Measurements from ENCODE around the gene TACSTD2. TPM values are rescaled to one million over a fixed set of nuclear protein-coding genes. Genes with fewer than 3 reads are reported as not detected.
"Not testable (repeated sequence)": the region's sequence is repeated elsewhere in the genome, so short reads cannot be mapped to it uniquely, and the experiment has no call there.

Gene TACSTD2
- total and polyA plus RNA-seq, 2 donors: 40.6 to 89.6 TPM

- no peak overlapping the region for H3K27ac ChIP-seq (ENCODE audit: low read depth)
- DNase-seq (ENCODE audit: extremely low spot score): no peak
- WGBS: 69% methylated on average over 1 of the region's 1 CpG
Observed at GRCh38 chr1:58583496-58583895, 6.4 kb upstream of the TACSTD2 start.

GRCh38 chr1:58582143-58582542 lies 5.1 kb upstream of the TACSTD2 start:
- WGBS: 85% methylated on average over 1 of the region's 1 CpG
- not testable (repeated sequence) for H3K4me3 ChIP-seq (ENCODE audit: low read depth, low read length); H3K27ac ChIP-seq (ENCODE audit: low read depth); H3K36me3 ChIP-seq (ENCODE audit: insufficient read depth); H3K4me1 ChIP-seq (ENCODE audit: insufficient read depth); DNase-seq (ENCODE audit: extremely low spot score)

More at GRCh38 chr1:58583496-58583895, 6.4 kb upstream of the TACSTD2 start:
- H3K4me1 ChIP-seq (ENCODE audit: insufficient read depth): no peaks in the 10 kb centered on the region
- no peak overlapping the region for H3K4me3 ChIP-seq (ENCODE audit: low read depth, low read length)
- no peaks in the 10 kb centered on the region for H3K36me3 ChIP-seq (ENCODE audit: insufficient read depth)

DNA sequence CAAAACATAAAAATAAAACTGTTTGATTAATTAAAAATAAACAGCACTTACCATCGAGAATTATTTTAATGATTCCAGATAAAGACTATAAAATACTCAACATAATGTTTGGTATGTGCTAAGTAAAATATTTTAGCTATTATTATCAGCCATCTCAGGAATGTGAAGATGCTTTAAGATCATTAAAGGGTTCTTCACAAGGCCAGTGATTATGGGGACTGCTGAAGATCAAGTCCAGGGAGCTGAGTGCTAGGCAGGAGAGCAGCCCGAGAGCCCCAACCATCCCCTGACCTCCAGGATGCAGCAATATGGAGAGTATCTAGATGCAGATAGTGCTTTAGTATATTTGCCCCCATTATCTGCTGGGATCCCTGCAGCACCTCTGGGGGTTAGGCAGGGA lies 4.6 kb upstream of the TACSTD2 start:
- Histone ChIP-seq H3K4me3 (ENCODE audit: low read depth, low read length) (no peak overlapping the region), H3K27ac (ENCODE audit: low read depth) (no peak overlapping the region), H3K4me1 (ENCODE audit: insufficient read depth) (no peaks in the 10 kb centered on the region), H3K36me3 (ENCODE audit: insufficient read depth) (no peaks in the 10 kb centered on the region)
- WGBS: 65% methylated on average over 2 of the region's 2 CpGs
- DNase-seq (ENCODE audit: extremely low spot score): no peak

- Histone ChIP-seq H3K4me3 (ENCODE audit: low read depth, low read length) (no peak overlapping the region), H3K27ac (ENCODE audit: low read depth) (no peak overlapping the region), H3K4me1 (ENCODE audit: insufficient read depth) (no peaks in the 10 kb centered on the region), H3K36me3 (ENCODE audit: insufficient read depth) (no peaks in the 10 kb centered on the region)
- DNase-seq (ENCODE audit: extremely low spot score): no peak
- 28% methylated on average over 1 of the region's 1 CpG for WGBS
Observed at GRCh38 chr1:58580186-58580585, 3.1 kb upstream of the TACSTD2 start.

DNA sequence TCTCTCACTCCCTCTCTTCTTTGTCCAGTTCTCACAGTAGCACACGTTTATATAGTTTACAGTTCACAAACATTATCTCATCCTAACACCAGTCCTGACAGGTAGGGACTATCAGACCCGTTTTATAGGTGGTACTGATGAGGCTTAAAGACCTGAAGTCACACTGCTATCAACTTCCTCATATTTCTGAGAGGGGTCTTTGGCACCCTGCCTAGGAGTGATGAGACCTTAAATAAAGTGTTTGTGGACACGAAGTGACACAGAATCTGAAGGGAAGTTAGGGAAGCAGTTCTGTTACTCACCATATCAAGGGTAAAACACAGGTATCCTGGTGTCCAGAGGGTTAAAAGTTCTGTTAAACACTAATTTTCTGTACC lies 590 bp upstream of the TACSTD2 start:
- no peak for DNase-seq (ENCODE audit: extremely low spot score)
- Histone ChIP-seq H3K4me3 (ENCODE audit: low read depth, low read length) (peak overlapping the region; percentile 47), H3K4me1 (ENCODE audit: insufficient read depth) (peaks cover 3% of the 10 kb centered on the region), H3K36me3 (ENCODE audit: insufficient read depth) (no peaks in the 10 kb centered on the region), H3K27ac (ENCODE audit: low read depth) (peak overlapping the region; percentile 52)
- 19% methylated on average over 3 of the region's 3 CpGs for WGBS

- 5% methylated on average over 43 of the region's 43 CpGs for WGBS
- no peaks in the 10 kb centered on the region for H3K36me3 ChIP-seq (ENCODE audit: insufficient read depth)
- peak overlapping the region; percentile 88 for H3K27ac ChIP-seq (ENCODE audit: low read depth)
- H3K4me3 ChIP-seq (ENCODE audit: low read depth, low read length): peak overlapping the region; percentile 47
- no peak for DNase-seq (ENCODE audit: extremely low spot score)
- peaks cover 3% of the 10 kb centered on the region for H3K4me1 ChIP-seq (ENCODE audit: insufficient read depth)
Observed at GRCh38 chr1:58576325-58576726, 726 bp downstream of the TACSTD2 start.

- 41% methylated on average over 32 of the region's 32 CpGs for WGBS
- H3K36me3 ChIP-seq (ENCODE audit: insufficient read depth): no peaks in the 10 kb centered on the region
- H3K4me1 ChIP-seq (ENCODE audit: insufficient read depth): peaks cover 3% of the 10 kb centered on the region
- no peak for DNase-seq (ENCODE audit: extremely low spot score)
- peak overlapping the region; percentile 88 for H3K27ac ChIP-seq (ENCODE audit: low read depth)
- H3K4me3 ChIP-seq (ENCODE audit: low read depth, low read length): peak overlapping the region; percentile 47
Observed at GRCh38 chr1:58575551-58576324, 1.3 kb downstream of the TACSTD2 start.

DNA sequence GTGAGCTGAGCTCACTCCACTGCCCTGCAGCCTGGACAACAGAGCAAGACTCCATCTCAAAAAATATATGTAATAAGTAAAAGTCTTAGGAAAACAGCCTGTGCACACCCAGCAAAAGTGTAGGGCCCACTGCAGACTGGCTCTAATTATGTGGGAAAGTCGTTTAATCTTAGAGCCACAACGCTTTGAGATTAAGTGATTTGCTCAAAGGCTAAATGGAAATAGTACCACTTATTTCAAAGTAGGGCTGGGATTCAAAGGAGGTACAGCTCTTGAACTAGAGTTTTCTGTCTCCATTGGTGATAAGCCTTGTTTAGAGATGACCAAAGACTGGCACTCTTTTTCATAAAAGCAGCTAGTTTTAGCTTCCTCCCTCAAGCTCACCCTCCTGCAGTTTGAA lies 2.2 kb downstream of the TACSTD2 start:
- Histone ChIP-seq H3K4me1 (ENCODE audit: insufficient read depth) (peaks cover 3% of the 10 kb centered on the region), H3K4me3 (ENCODE audit: low read depth, low read length) (peak overlapping the region; percentile 18), H3K27ac (ENCODE audit: low read depth) (no peak overlapping the region), H3K36me3 (ENCODE audit: insufficient read depth) (no peaks in the 10 kb centered on the region)
- 80% methylated on average over 2 of the region's 2 CpGs for WGBS
- DNase-seq (ENCODE audit: extremely low spot score): no peak

- no peaks in the 10 kb centered on the region for H3K36me3 ChIP-seq (ENCODE audit: insufficient read depth)
- peaks cover 3% of the 10 kb centered on the region for H3K4me1 ChIP-seq (ENCODE audit: insufficient read depth)
- no peak overlapping the region for H3K27ac ChIP-seq (ENCODE audit: low read depth)
- no peak overlapping the region for H3K4me3 ChIP-seq (ENCODE audit: low read depth, low read length)
- DNase-seq (ENCODE audit: extremely low spot score): no peak
- 72% methylated on average over 4 of the region's 4 CpGs for WGBS
Observed at GRCh38 chr1:58573705-58574591, 3.1 kb downstream of the TACSTD2 start.

DNA sequence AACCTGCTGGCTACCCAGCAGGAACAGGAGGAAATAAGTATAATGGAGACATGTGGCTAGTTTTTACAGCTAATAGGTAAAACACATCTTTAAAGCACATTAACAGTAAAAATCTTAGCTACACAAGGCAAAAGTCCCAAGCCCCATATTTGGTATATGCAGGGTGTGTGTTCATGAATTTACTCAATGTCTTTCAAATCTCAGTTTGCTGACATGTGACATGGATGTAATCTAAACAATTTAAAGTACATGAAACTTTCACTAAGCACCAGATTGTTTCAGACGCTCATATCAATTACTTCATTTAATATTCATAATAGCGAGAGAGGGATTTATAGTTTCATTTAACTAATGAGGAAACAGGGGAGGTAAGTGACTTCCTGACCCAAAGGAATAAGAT lies 3.9 kb downstream of the TACSTD2 start:
- no peak overlapping the region for H3K4me3 ChIP-seq (ENCODE audit: low read depth, low read length)
- peak overlapping the region; percentile 14 for H3K27ac ChIP-seq (ENCODE audit: low read depth)
- peaks cover 3% of the 10 kb centered on the region for H3K4me1 ChIP-seq (ENCODE audit: insufficient read depth)
- no peak for DNase-seq (ENCODE audit: extremely low spot score)
- no peaks in the 10 kb centered on the region for H3K36me3 ChIP-seq (ENCODE audit: insufficient read depth)
- 71% methylated on average over 2 of the region's 2 CpGs for WGBS

DNA sequence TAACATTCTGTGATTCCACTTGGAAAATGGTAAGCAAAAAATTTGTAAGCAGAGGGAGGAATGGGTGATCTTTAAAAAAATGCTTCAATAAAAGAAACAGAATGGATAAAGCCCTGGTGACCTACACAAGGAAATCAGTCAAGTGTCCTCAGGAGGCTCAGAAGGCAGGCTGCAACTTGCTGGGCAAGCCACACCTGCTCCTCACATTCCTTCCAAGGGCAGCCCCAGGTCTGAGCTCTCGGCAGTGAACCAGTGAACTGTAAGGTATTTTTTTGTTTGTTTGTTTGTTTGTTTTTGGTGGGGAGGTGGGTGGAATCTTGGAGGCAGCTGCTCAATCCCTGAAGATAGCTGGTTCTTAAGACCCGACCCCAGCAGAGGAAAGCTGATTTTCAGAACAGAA lies 4.4 kb downstream of the TACSTD2 start:
- H3K4me1 ChIP-seq (ENCODE audit: insufficient read depth): peaks cover 3% of the 10 kb centered on the region
- WGBS: 71% methylated on average over 2 of the region's 2 CpGs
- no peaks in the 10 kb centered on the region for H3K36me3 ChIP-seq (ENCODE audit: insufficient read depth)
- peak; percentile 68 for DNase-seq (ENCODE audit: extremely low spot score)
- peak overlapping the region; percentile 14 for H3K27ac ChIP-seq (ENCODE audit: low read depth)
- H3K4me3 ChIP-seq (ENCODE audit: low read depth, low read length): no peak overlapping the region

- H3K4me3 ChIP-seq (ENCODE audit: low read depth, low read length): no peak overlapping the region
- DNase-seq (ENCODE audit: extremely low spot score): no peak
- H3K4me1 ChIP-seq (ENCODE audit: insufficient read depth): peaks cover 3% of the 10 kb centered on the region
- no peaks in the 10 kb centered on the region for H3K36me3 ChIP-seq (ENCODE audit: insufficient read depth)
- no peak overlapping the region for H3K27ac ChIP-seq (ENCODE audit: low read depth)
Observed at GRCh38 chr1:58571616-58572015, 5.4 kb downstream of the TACSTD2 start.

- Histone ChIP-seq H3K27ac (ENCODE audit: low read depth) (no peak overlapping the region), H3K4me1 (ENCODE audit: insufficient read depth) (peaks cover 3% of the 10 kb centered on the region), H3K4me3 (ENCODE audit: low read depth, low read length) (no peak overlapping the region), H3K36me3 (ENCODE audit: insufficient read depth) (no peaks in the 10 kb centered on the region)
- no peak for DNase-seq (ENCODE audit: extremely low spot score)
- 84% methylated on average over 2 of the region's 2 CpGs for WGBS
Observed at GRCh38 chr1:58570817-58571216, 6.2 kb downstream of the TACSTD2 start.

GRCh38 chr1:58570094-58570493 lies 7.0 kb downstream of the TACSTD2 start:
- DNase-seq (ENCODE audit: extremely low spot score): no peak
- Histone ChIP-seq H3K4me1 (ENCODE audit: insufficient read depth) (peaks cover 3% of the 10 kb centered on the region), H3K36me3 (ENCODE audit: insufficient read depth) (no peaks in the 10 kb centered on the region), H3K4me3 (ENCODE audit: low read depth, low read length) (no peak overlapping the region), H3K27ac (ENCODE audit: low read depth) (no peak overlapping the region)
